ENCODE measurements around the gene MEPCE. TPM values are rescaled to one million over a fixed set of nuclear protein-coding genes. Genes with fewer than 3 reads are reported as not detected.

MEPCE gene
- total and polyA plus RNA-seq, 2 donors (not counting 1 experiment from before 2014, with no cell fraction given): 11.4 to 26.6 TPM

DNA sequence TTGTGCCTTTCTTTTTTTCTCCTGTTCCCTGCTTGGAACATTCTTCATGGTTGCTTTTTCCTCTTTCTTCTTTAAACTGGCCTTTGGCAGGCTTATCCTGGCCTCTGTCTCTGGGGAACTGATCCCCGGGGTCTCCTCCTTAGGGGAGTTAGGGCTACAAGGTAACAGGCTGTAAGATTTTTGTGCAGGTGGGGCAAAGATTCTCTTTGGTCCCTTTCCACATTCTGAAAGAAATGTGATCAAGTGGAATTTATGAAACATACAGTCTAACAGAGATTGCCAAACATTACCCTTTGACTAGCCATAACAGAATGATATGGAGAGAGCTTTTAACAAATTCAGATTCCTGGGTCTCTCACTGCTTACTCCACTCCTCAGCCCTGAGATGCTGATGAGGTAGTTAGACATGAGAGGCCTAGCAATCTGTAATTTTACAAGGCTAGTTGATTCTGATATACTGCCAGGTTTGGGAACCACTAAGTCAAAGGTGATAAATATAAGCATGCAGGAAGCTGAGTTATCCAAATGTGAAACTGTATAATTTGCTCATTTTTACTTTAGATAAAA is 9.9 kb upstream of the MEPCE start:
- H3K9me3 ChIP-seq (ENCODE audit: control insufficient read depth, insufficient read depth, low read depth, low read length): no peaks in the 10 kb centered on the region
- no peak overlapping the region for H3K4me2 ChIP-seq (ENCODE audit: extremely low read depth, insufficient read depth, low read length)
- no peaks in the 10 kb centered on the region for H3K4me1 ChIP-seq (ENCODE audit: control insufficient read depth, extremely low read depth, insufficient read depth, low read length)
- H2AFZ ChIP-seq (ENCODE audit: low read length): no peak overlapping the region
- H3K27ac ChIP-seq (ENCODE audit: insufficient read depth, low read length): no peak overlapping the region
- no peak for TF ChIP-seq EZH2 (IDR thresholded peaks at IDR 0.05; ENCODE audit: low read length, missing control alignments)
- TF ChIP-seq, protein P1, sequence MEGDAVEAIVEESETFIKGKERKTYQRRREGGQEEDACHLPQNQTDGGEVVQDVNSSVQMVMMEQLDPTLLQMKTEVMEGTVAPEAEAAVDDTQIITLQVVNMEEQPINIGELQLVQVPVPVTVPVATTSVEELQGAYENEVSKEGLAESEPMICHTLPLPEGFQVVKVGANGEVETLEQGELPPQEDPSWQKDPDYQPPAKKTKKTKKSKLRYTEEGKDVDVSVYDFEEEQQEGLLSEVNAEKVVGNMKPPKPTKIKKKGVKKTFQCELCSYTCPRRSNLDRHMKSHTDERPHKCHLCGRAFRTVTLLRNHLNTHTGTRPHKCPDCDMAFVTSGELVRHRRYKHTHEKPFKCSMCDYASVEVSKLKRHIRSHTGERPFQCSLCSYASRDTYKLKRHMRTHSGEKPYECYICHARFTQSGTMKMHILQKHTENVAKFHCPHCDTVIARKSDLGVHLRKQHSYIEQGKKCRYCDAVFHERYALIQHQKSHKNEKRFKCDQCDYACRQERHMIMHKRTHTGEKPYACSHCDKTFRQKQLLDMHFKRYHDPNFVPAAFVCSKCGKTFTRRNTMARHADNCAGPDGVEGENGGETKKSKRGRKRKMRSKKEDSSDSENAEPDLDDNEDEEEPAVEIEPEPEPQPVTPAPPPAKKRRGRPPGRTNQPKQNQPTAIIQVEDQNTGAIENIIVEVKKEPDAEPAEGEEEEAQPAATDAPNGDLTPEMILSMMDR (conservative IDR thresholded peaks at IDR 0.05 in 1 of 2, IDR thresholded peaks at IDR 0.05 in 1 of 2; ENCODE audit: low read depth in 1 of 2, low read length in 2 of 2): no peak
- H3K79me2 ChIP-seq (ENCODE audit: control insufficient read depth, insufficient read depth, low read length): no peaks in the 10 kb centered on the region
- H3K36me3 ChIP-seq (ENCODE audit: control insufficient read depth, insufficient read depth, low read length): no peaks in the 10 kb centered on the region
- DNase-seq (ENCODE audit: low read depth in 2 of 2): no peak
- no peak overlapping the region for H3K9ac ChIP-seq (ENCODE audit: insufficient read depth, low read length)
- peaks cover 2% of the 10 kb centered on the region for H4K20me1 ChIP-seq (ENCODE audit: control insufficient read depth, extremely low read depth, insufficient read depth, low read length)
- no peak overlapping the region for H3K4me3 ChIP-seq (replicated peaks in 1 of 4; ENCODE audit: control extremely low read depth in 1 of 4, insufficient read depth in 1 of 4, low read depth in 3 of 4, low read length in 4 of 4)
- no peaks in the 10 kb centered on the region for H3K27me3 ChIP-seq (ENCODE audit: control insufficient read depth, insufficient read depth, low read length)

DNA sequence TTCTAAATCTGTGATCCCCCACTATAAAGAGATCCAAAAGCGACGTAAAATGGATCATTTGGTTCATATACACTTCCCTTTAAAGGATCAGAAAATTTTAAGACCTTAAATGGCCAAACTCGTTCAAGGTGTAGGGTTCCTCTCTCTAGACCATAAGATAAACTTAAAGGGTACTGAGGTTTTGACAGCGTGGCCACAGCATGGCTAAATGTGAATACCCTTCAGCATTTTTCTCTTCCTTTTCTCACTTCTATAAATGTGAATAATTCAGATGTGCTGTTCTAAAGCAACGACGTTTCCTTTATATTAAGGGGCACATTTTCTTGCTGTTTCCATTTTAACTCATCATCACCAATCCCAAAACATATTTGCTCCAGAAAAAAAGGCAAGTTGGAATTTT is 6.3 kb upstream of the MEPCE start:
- Histone ChIP-seq H3K79me2 (ENCODE audit: control insufficient read depth, insufficient read depth, low read length) (no peaks in the 10 kb centered on the region), H3K36me3 (ENCODE audit: control insufficient read depth, insufficient read depth, low read length) (no peaks in the 10 kb centered on the region)

DNA sequence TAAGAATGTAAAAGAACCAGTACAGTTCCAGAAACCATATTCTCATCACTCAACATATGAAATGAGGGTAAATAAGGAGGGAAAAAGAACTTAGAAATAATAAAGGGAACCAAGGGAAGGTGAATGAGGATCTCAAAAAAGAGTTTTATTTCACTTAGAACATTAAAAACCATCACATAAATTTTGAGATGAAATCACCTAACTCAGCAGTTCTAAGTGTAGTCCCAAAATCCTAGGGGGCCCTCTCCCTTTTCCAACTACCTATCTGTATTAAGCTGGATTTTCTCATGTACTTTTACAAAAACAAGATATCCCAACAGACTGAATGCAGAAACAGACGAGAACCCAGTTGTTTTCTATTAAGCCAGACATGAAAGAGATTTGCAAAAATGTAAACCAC is 4.3 kb upstream of the MEPCE start:
- no peaks in the 10 kb centered on the region for H3K36me3 ChIP-seq (ENCODE audit: control insufficient read depth, insufficient read depth, low read length)
- no peak for DNase-seq (ENCODE audit: low read depth in 2 of 2)
- H2AFZ ChIP-seq (ENCODE audit: low read length): no peak overlapping the region
- no peaks in the 10 kb centered on the region for H3K9me3 ChIP-seq (ENCODE audit: control insufficient read depth, insufficient read depth, low read depth, low read length)
- no peak overlapping the region for H3K27ac ChIP-seq (ENCODE audit: insufficient read depth, low read length)
- H4K20me1 ChIP-seq (ENCODE audit: control insufficient read depth, extremely low read depth, insufficient read depth, low read length): no peaks in the 10 kb centered on the region
- H3K4me3 ChIP-seq (replicated peaks in 1 of 4; ENCODE audit: control extremely low read depth in 1 of 4, insufficient read depth in 1 of 4, low read depth in 3 of 4, low read length in 4 of 4): no peak overlapping the region
- no peak for TF ChIP-seq EZH2 (IDR thresholded peaks at IDR 0.05; ENCODE audit: low read length, missing control alignments)
- TF ChIP-seq, protein P1 (conservative IDR thresholded peaks at IDR 0.05 in 1 of 2, IDR thresholded peaks at IDR 0.05 in 1 of 2; ENCODE audit: low read depth in 1 of 2, low read length in 2 of 2): no peak
- H3K79me2 ChIP-seq (ENCODE audit: control insufficient read depth, insufficient read depth, low read length): peaks cover under 1% of the 10 kb centered on the region
- no peak overlapping the region for H3K9ac ChIP-seq (ENCODE audit: insufficient read depth, low read length)
- no peak overlapping the region for H3K4me2 ChIP-seq (ENCODE audit: extremely low read depth, insufficient read depth, low read length)
- H3K4me1 ChIP-seq (ENCODE audit: control insufficient read depth, extremely low read depth, insufficient read depth, low read length): no peaks in the 10 kb centered on the region
- no peaks in the 10 kb centered on the region for H3K27me3 ChIP-seq (ENCODE audit: control insufficient read depth, insufficient read depth, low read length)

More for the DNA sequence above, 6.3 kb upstream of the MEPCE start:
- H3K4me1 ChIP-seq (ENCODE audit: control insufficient read depth, extremely low read depth, insufficient read depth, low read length): no peaks in the 10 kb centered on the region
- no peak for DNase-seq (ENCODE audit: low read depth in 2 of 2)
- H3K27ac ChIP-seq (ENCODE audit: insufficient read depth, low read length): no peak overlapping the region
- no peak overlapping the region for H3K4me2 ChIP-seq (ENCODE audit: extremely low read depth, insufficient read depth, low read length)
- TF ChIP-seq EZH2 (IDR thresholded peaks at IDR 0.05; ENCODE audit: low read length, missing control alignments): no peak
- TF ChIP-seq, protein P1 (conservative IDR thresholded peaks at IDR 0.05 in 1 of 2, IDR thresholded peaks at IDR 0.05 in 1 of 2; ENCODE audit: low read depth in 1 of 2, low read length in 2 of 2): no peak
- H3K9ac ChIP-seq (ENCODE audit: insufficient read depth, low read length): no peak overlapping the region
- H3K27me3 ChIP-seq (ENCODE audit: control insufficient read depth, insufficient read depth, low read length): no peaks in the 10 kb centered on the region
- H3K4me3 ChIP-seq (replicated peaks in 1 of 4; ENCODE audit: control extremely low read depth in 1 of 4, insufficient read depth in 1 of 4, low read depth in 3 of 4, low read length in 4 of 4): no peak overlapping the region
- H4K20me1 ChIP-seq (ENCODE audit: control insufficient read depth, extremely low read depth, insufficient read depth, low read length): no peaks in the 10 kb centered on the region
- no peaks in the 10 kb centered on the region for H3K9me3 ChIP-seq (ENCODE audit: control insufficient read depth, insufficient read depth, low read depth, low read length)
- H2AFZ ChIP-seq (ENCODE audit: low read length): no peak overlapping the region

All from fibroblast of lung (primary cell).